ENCODE measurements around the gene KNOP1. TPM values are rescaled to one million over a fixed set of nuclear protein-coding genes. Genes with fewer than 3 reads are reported as not detected.

The KNOP1 gene
- total RNA-seq, 6 experiments from 2014 or later = 3.4 to 9.4 (median 7.3) TPM

DNA sequence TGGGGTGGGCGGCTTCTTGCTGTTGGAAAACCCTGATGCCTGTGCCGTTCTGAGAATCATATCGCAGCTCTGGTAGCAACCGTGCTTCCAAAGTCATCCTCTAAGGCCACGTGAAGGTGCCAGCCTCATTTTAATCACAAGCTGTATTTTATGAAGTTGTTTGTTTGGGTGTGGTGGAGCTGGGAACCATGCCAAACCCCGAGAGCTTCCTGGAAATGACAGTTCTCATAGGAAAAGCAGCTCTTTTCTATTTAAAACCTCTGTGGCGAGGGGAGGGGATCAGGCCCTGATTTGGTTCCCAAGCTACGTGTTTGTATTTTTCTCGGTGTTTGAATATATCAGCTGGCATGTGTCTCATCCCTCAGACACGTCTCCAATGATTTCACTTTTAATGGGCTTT, 21.7 kb downstream of the KNOP1 start:
- intact Hi-C loops (cut with DNase I) = no loop called here
- ATAC-seq (peak; percentile 14 to 46 (median 34)), DNase-seq (peak; percentile 60 to 74 (median 66))
- Histone ChIP-seq H3K27me3 (no peaks in the 10 kb centered on the region), H3K36me3 (peaks cover 0 to 8% (median 0%) of the 10 kb centered on the region in 4 donors), H3K4me3 (no peak overlapping the region), H3K27ac (peak overlapping the region; percentile 7 to 37 (median 11)), H3K4me1 (peaks cover 0 to 41% (median 14%) of the 10 kb centered on the region in 4 donors), H3K9me3 (no peaks in the 10 kb centered on the region)
- no peak for TF ChIP-seq POLR2A (IDR thresholded peaks at IDR 0.05)
- TF ChIP-seq, protein P1, sequence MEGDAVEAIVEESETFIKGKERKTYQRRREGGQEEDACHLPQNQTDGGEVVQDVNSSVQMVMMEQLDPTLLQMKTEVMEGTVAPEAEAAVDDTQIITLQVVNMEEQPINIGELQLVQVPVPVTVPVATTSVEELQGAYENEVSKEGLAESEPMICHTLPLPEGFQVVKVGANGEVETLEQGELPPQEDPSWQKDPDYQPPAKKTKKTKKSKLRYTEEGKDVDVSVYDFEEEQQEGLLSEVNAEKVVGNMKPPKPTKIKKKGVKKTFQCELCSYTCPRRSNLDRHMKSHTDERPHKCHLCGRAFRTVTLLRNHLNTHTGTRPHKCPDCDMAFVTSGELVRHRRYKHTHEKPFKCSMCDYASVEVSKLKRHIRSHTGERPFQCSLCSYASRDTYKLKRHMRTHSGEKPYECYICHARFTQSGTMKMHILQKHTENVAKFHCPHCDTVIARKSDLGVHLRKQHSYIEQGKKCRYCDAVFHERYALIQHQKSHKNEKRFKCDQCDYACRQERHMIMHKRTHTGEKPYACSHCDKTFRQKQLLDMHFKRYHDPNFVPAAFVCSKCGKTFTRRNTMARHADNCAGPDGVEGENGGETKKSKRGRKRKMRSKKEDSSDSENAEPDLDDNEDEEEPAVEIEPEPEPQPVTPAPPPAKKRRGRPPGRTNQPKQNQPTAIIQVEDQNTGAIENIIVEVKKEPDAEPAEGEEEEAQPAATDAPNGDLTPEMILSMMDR (IDR thresholded peaks at IDR 0.05) = no peak
- WGBS (ENCODE audit: insufficient coverage, low coverage, low lambda C conversion rate, missing lambda C conversion rate) = 19% methylated on average over 8 of the region's 10 CpGs

DNA sequence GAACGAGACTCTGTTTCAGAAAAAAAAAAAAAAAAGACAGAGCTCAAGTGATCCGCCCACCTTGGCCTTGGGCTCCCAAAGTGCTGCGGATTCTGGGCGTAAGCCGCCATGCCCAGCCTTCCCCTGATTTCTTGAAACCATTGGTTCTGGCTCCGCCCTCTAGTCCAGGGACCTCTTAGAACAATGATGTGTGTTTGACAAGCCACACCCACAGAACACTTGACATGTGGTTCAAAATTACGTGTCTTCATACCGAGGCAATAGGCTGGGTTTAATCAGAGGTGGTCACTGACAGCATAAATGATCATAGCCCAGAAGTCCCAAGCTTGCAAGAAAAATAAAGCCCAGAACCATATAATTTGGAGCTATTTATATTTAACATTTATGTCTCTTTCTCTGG, 23.0 kb downstream of the KNOP1 start:
- peaks cover 0 to 8% (median 0%) of the 10 kb centered on the region in 4 donors for H3K36me3 ChIP-seq
- H3K9me3 ChIP-seq = no peaks in the 10 kb centered on the region
- no peak overlapping the region for H3K27ac ChIP-seq
- intact Hi-C loops (cut with DNase I) = no loop called here
- H3K4me1 ChIP-seq = peaks cover 0 to 32% (median 11%) of the 10 kb centered on the region in 4 donors
- no peak for TF ChIP-seq POLR2A (IDR thresholded peaks at IDR 0.05)
- TF ChIP-seq, protein P1 (IDR thresholded peaks at IDR 0.05) = no peak
- 89% methylated on average over 6 of the region's 8 CpGs for WGBS (ENCODE audit: insufficient coverage, low coverage, low lambda C conversion rate, missing lambda C conversion rate)
- no peak overlapping the region for H3K4me3 ChIP-seq
- DNase-seq (no peak), ATAC-seq (no peak)
- no peaks in the 10 kb centered on the region for H3K27me3 ChIP-seq

DNA sequence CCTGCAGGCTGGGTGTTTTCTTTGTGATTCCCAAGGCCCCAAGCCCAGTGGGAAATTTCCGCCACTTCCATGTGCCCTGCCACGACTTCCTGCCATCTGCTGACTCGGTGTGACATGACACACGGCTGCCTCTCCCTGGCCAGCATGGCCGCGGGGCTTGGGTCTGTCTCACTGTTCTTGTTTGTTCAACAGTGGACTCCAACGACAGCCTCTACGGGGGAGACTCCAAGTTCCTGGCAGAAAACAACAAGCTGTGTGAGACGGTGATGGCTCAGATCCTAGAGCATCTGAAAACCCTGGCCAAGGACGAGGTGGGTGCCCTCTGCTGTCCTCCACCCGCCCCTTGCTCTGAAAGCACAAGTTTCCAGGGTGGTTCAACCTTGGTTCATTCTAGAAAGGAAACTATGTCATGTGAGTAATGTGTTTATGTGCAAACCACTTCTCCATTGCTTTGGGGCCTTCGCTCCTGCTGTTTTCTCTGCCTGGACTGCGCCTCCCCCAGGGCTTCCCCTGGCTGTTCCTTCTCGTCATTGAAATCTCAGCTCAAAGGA, 26.8 kb downstream of the KNOP1 start:
- H3K36me3 ChIP-seq = peaks cover 0 to 12% (median 0%) of the 10 kb centered on the region in 4 donors
- DNase-seq (peak in 1 of 3 donors; percentile 53), ATAC-seq (peak; percentile 37 to 65 (median 40))
- TF ChIP-seq POLR2A (IDR thresholded peaks at IDR 0.05) = no peak
- TF ChIP-seq, protein P1 (IDR thresholded peaks at IDR 0.05) = no peak
- WGBS (ENCODE audit: insufficient coverage, low coverage, low lambda C conversion rate, missing lambda C conversion rate) = 80% methylated on average over 5 of the region's 14 CpGs
- intact Hi-C loops (cut with DNase I) = no loop called here
- H3K9me3 ChIP-seq = no peaks in the 10 kb centered on the region
- peaks cover 0 to 5% (median 2%) of the 10 kb centered on the region in 4 donors for H3K4me1 ChIP-seq
- no peaks in the 10 kb centered on the region for H3K27me3 ChIP-seq
- H3K4me3 ChIP-seq = no peak overlapping the region
- no peak overlapping the region for H3K27ac ChIP-seq

DNA sequence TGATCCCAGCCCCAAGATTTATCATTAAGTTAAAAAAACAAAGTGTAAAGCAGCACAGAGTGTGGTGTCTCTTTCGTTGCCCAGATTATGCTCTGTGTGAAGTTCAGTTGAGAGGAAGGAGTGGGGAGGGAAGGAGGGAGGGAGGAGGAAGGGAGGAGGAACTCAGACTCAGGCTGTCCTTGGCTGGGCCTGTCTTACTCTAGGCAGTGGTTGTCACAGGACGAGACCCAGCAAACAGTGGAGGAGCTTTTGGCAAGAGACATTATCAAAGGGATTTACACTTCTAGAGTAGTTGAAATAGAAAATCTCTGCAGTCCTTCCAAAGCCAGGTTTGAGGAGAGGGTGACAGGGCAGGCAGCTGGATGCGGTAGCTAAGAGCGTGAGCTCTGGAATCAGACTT, 27.8 kb downstream of the KNOP1 start:
- Histone ChIP-seq H3K27ac (peak overlapping the region in 1 of 3 donors; percentile 3), H3K4me3 (no peak overlapping the region), H3K27me3 (no peaks in the 10 kb centered on the region), H3K4me1 (no peaks in the 10 kb centered on the region), H3K9me3 (no peaks in the 10 kb centered on the region), H3K36me3 (peaks cover 0 to 12% (median 3%) of the 10 kb centered on the region in 4 donors)
- 63% methylated on average over 3 of the region's 4 CpGs for WGBS (ENCODE audit: insufficient coverage, low coverage, low lambda C conversion rate, missing lambda C conversion rate)
- TF ChIP-seq, protein P1 (IDR thresholded peaks at IDR 0.05) = no peak
- TF ChIP-seq POLR2A (IDR thresholded peaks at IDR 0.05) = no peak
- intact Hi-C loops (cut with DNase I) = no loop called here
- ATAC-seq (peak; percentile 48 to 65 (median 52)), DNase-seq (peak in 1 of 3 donors; percentile 16)

All from right lobe of liver (tissue), 6 donors.